A673 (cell line): ENCODE results near the gene LMF2. TPM values are rescaled to one million over a fixed set of nuclear protein-coding genes. Genes with fewer than 3 reads are reported as not detected.

Experiments
- BruUV-seq: library from RNA; stranded (reverse); fragments of 400-500 nt; replicated peaks from 2 replicates; lab custom pipeline; 2021; lab: Mats Ljungman, UMichigan
- CTCF ChIA-PET: fragments of 300-600 bp; sonication (Branson Sonifier 250); formaldehyde crosslinking; loops from one replicate; lab custom pipeline; 2022; ENCODE audit warnings: antibody characterized with exemption; lab: Charles Lee
- POLR2A ChIA-PET: fragments of 300-600 bp; sonication (Branson Sonifier 250); formaldehyde crosslinking; loops from one replicate; lab custom pipeline; 2022; ENCODE audit warnings: antibody characterized with exemption; ENCODE audit not compliant: low non-redundant PET; lab: Charles Lee
- DNase-seq: peaks from one replicate; pipeline ENCODE4 v3.0.0-alpha.2; 2015; ENCODE audit warnings: low spot score
- H3K27ac ChIP-seq: fragments of 200-600 bp; sonication (generic); 2 replicates; pipeline ENCODE4 v1.5.1; 2016; ENCODE audit warnings: mixed run types, low read depth, mild to moderate bottlenecking, mixed read lengths, antibody characterized with exemption, low read length; ENCODE audit not compliant: poor library complexity, severe bottlenecking
- H3K27me3 ChIP-seq: fragments of 200-600 bp; sonication (generic); replicated peaks from 2 replicates; pipeline ENCODE4 v1.6.1; 2017; ENCODE audit warnings: mixed run types, low read depth, mild to moderate bottlenecking, mixed read lengths, antibody characterized with exemption, low read length; ENCODE audit not compliant: insufficient read depth, poor library complexity
- H3K36me3 ChIP-seq: fragments of 200-600 bp; sonication (generic); 2 replicates; pipeline ENCODE4 v1.6.1; 2016; ENCODE audit warnings: mixed run types, mild to moderate bottlenecking, mixed read lengths, antibody characterized with exemption, low read length; ENCODE audit not compliant: insufficient read depth, poor library complexity, severe bottlenecking
- H3K4me1 ChIP-seq: fragments of 200-600 bp; sonication (generic); 2 replicates; pipeline ENCODE4 v1.6.1; 2017; ENCODE audit warnings: mixed run types, mild to moderate bottlenecking, mixed read lengths, antibody characterized with exemption, low read length; ENCODE audit not compliant: insufficient read depth, poor library complexity, severe bottlenecking
- H3K4me3 ChIP-seq: fragments of 200-600 bp; sonication (generic); 2 replicates; pipeline ENCODE4 v1.5.1; 2016; ENCODE audit warnings: low read depth, mixed run types, mild to moderate bottlenecking, mixed read lengths, low read length; ENCODE audit not compliant: poor library complexity, severe bottlenecking
- H3K9me3 ChIP-seq: fragments of 200-600 bp; sonication (generic); 2 replicates; pipeline ENCODE4 v1.6.1; 2016; ENCODE audit warnings: mixed run types, low read depth, mild to moderate bottlenecking, mixed read lengths, antibody characterized with exemption, low read length; ENCODE audit not compliant: poor library complexity, severe bottlenecking
- CTCF ChIP-seq: fragments of 300-800, 200-600 bp; sonication (generic); conservative IDR thresholded peaks from 2 replicates; pipeline ENCODE4 v1.5.1; 2017; ENCODE audit warnings: low read depth, mild to moderate bottlenecking, antibody characterized with exemption, low read length, moderate library complexity, mixed read lengths
- EZH2 ChIP-seq: fragments of 200-600 bp; sonication (generic); IDR thresholded peaks from 2 replicates; pipeline ENCODE4 v1.6.1; 2017; ENCODE audit warnings: borderline replicate concordance, low read depth, mild to moderate bottlenecking, mixed read lengths, antibody characterized with exemption, low read length; ENCODE audit not compliant: poor library complexity, severe bottlenecking
- intact Hi-C: fragments of 100-400 bp; cut with micrococcal nuclease; formaldehyde crosslinking; loops from one replicate; pipeline ENCODE4 v1.10.0; 2022; ENCODE audit not compliant: unreplicated experiment
- total RNA-seq: library from RNA; stranded (reverse); gene quantifications from 2 replicates; pipeline ENCODE4 v1.2.3, GENCODE V29; 2021

The LMF2 gene
- total RNA-seq, 1 experiment from 2014 or later, result 79.2 TPM

DNA sequence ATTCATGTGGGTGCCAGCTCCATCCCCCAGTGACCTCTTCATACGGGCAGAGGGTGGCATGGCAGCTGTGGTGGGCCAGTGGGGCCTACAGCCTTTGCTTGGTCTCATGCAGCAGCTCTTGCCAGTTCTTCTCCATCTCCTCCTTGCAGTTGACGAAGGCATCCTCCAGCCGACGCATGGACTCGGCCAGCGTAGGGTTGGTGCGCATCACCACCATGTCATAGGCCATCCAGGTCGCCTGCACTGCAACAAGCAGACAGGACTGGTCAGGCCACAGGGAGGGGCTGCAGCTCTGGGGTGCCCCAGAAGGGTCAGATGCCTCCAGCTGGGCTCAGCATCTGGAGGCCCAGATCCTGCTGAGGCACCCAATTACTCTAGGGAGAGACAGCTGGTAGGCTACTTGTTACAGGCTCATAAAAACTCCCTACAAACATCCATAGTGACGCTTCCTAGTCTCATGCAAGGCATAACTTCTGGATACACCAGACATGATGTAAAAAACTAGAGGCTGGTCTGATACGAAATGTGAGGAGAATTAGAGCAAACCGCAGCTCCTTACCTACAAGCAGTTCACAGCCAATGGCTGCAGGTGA lies 43.8 kb upstream of the LMF2 start:
- no peak overlapping the region for H3K4me3 ChIP-seq
- no peaks in the 10 kb centered on the region for H3K9me3 ChIP-seq
- TF ChIP-seq CTCF (no peak), EZH2 (no peak)
- no peak for DNase-seq
- no peaks in the 10 kb centered on the region for H3K4me1 ChIP-seq
- BruUV-seq, result no TSS peak
- H3K27ac ChIP-seq, result no peak overlapping the region
- CTCF ChIA-PET, result no interaction called here
- H3K27me3 ChIP-seq, result no peaks in the 10 kb centered on the region
- H3K36me3 ChIP-seq, result no peaks in the 10 kb centered on the region
- intact Hi-C loops, result no loop called here
- POLR2A ChIA-PET, result interaction anchor here (0.6 kb wide), 1 partner anchor 26 kb away, joined by 4 read pairs; the partner anchor contains the start of gene SCO2

GRCh38 chr22:50550395-50550794 lies 42.9 kb upstream of the LMF2 start:
- H3K9me3 ChIP-seq, result no peaks in the 10 kb centered on the region
- BruUV-seq, result no TSS peak
- H3K4me3 ChIP-seq, result no peak overlapping the region
- H3K36me3 ChIP-seq, result no peaks in the 10 kb centered on the region
- ChIA-PET CTCF (no interaction called here), POLR2A (interaction anchor here (0.6 kb wide), 1 partner anchor 25 kb away, joined by 4 read pairs; the partner anchor contains the start of gene SCO2)
- peaks cover 6% of the 10 kb centered on the region for H3K4me1 ChIP-seq
- DNase-seq, result no peak
- no peaks in the 10 kb centered on the region for H3K27me3 ChIP-seq
- H3K27ac ChIP-seq, result no peak overlapping the region
- intact Hi-C loops, result no loop called here
- no peak for TF ChIP-seq EZH2
- TF ChIP-seq CTCF, result no peak

DNA sequence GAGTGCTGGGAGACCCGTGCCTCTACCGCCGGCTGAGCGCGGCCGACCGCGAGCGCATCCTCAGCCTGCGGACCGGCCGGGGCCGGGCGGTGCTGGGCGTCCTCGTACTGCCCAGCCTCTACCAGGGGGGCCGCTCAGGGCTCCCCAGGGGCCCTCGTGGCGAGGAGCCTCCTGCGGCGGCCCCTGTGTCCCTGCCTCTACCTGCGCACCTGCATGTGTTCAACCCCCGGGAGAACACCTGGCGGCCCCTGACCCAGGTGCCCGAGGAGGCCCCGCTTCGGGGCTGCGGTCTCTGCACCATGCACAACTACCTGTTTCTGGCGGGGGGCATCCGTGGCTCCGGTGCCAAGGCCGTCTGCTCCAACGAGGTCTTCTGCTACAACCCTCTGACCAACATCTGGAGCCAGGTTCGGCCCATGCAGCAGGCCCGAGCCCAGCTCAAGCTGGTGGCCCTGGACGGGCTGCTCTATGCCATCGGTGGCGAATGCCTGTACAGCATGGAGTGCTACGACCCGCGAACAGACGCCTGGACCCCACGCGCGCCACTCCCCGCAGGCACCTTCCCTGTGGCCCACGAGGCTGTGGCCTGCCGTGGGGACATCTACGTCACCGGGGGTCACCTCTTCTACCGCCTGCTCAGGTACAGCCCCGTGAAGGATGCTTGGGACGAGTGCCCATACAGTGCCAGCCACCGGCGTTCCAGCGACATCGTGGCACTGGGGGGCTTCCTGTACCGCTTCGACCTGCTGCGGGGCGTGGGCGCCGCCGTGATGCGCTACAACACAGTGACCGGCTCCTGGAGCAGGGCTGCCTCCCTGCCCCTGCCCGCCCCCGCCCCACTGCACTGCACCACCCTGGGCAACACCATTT lies 41.7 kb upstream of the LMF2 start:
- peaks cover 10% of the 10 kb centered on the region for H3K4me1 ChIP-seq
- H3K27me3 ChIP-seq, result no peaks in the 10 kb centered on the region
- ChIA-PET CTCF (no interaction called here), POLR2A (interaction anchor here (0.6 kb wide), 1 partner anchor 46 kb away, joined by 7 read pairs; no protein-coding TSS in a partner anchor)
- intact Hi-C loops, result loop anchor here (10.0 kb wide), 1 partner anchor 56 kb away; the partner anchor contains the start of gene MAPK8IP2
- no peak for DNase-seq
- no peaks in the 10 kb centered on the region for H3K9me3 ChIP-seq
- no TSS peak for BruUV-seq
- H3K4me3 ChIP-seq, result no peak overlapping the region
- H3K36me3 ChIP-seq, result no peaks in the 10 kb centered on the region
- H3K27ac ChIP-seq, result no peak overlapping the region
- TF ChIP-seq CTCF (no peak), EZH2 (no peak)
